SH-SY5Y (cell line): ENCODE measurements around the gene IGF1.

Source experiments
- GATA2 ChIP-seq: IDR thresholded peaks from 2 replicates; pipeline ENCODE4 v1.6.1; 2011; ENCODE audit warnings: mild to moderate bottlenecking, low read depth, low read length
- GATA3 ChIP-seq: IDR thresholded peaks from 2 replicates; pipeline ENCODE4 v1.6.1; 2011; ENCODE audit warnings: low read depth, mild to moderate bottlenecking, low read length, moderate library complexity

- TF ChIP-seq GATA3 = no peak
- TF ChIP-seq GATA2 = no peak
Measured at GRCh38 chr12:102480406-102480805, at the start of gene IGF1.
